Activated T-helper 1 cell treated with anti-CD3 and anti-CD28 coated beads, Interleukin-12 subunit alpha, Interleukin-12 subunit beta, Interleukin-2, Interleukin-4 antibody, amounts not matched to agents 30 ng/mL and 10 ng/mL and 1 ng/mL, durations not matched to agents 14 hours and 24 hours and 36 hours (primary cell): ENCODE measurements around the gene METRNL. TPM values are rescaled to one million over a fixed set of nuclear protein-coding genes. Genes with fewer than 3 reads are reported as not detected.
"Not testable (repeated sequence)": the region's sequence is repeated elsewhere in the genome, so short reads cannot be mapped to it uniquely, and the experiment has no call there.

ENCODE experiments used
- DNase-seq: peaks from one replicate; pipeline ENCODE4 v3.0.0; 2021; ENCODE audit warnings: low spot score
- H3K27ac Mint-ChIP-seq: one replicate; pipeline ENCODE4 v1.8.0; 2021; ENCODE audit warnings: mild to moderate bottlenecking, mixed read lengths
- H3K27me3 Mint-ChIP-seq: one replicate; pipeline ENCODE4 v1.8.0; 2022; ENCODE audit warnings: mild to moderate bottlenecking, moderate library complexity, mixed read lengths; ENCODE audit not compliant: insufficient read depth
- H3K36me3 Mint-ChIP-seq: one replicate; pipeline ENCODE4 v1.8.0; 2021; ENCODE audit warnings: low read depth, mixed read lengths
- H3K4me1 Mint-ChIP-seq: one replicate; pipeline ENCODE4 v1.8.0; 2021; ENCODE audit warnings: low read depth, mixed read lengths
- H3K4me3 Mint-ChIP-seq: one replicate; pipeline ENCODE4 v1.8.0; 2021; ENCODE audit warnings: mild to moderate bottlenecking, moderate library complexity, mixed read lengths
- H3K9me3 Mint-ChIP-seq: one replicate; pipeline ENCODE4 v1.8.0; 2021; ENCODE audit warnings: mixed read lengths
- intact Hi-C: fragments of 100-400 bp; cut with micrococcal nuclease; formaldehyde crosslinking; loops from one replicate; pipeline ENCODE4 v1.15.1; 2024
- total RNA-seq: library from RNA; stranded (reverse); gene quantifications from 2 replicates; pipeline ENCODE4 v1.2.3, GENCODE V29; 2022

The METRNL gene
- total RNA-seq, 1 donor from 2014 or later = 31.1 TPM

GRCh38 chr17:83125515-83126274, 46.3 kb downstream of the METRNL start:
- Mint-ChIP-seq H3K27me3 (peaks cover 18% of the 10 kb centered on the region), H3K4me1 (peaks cover 15% of the 10 kb centered on the region), H3K27ac (no peak overlapping the region), H3K4me3 (peak overlapping the region; percentile 5), H3K36me3 (no peaks in the 10 kb centered on the region), H3K9me3 (peaks cover 3% of the 10 kb centered on the region)
- no peak for DNase-seq
- intact Hi-C loops = no loop called here

GRCh38 chr17:83126275-83126811, 46.9 kb downstream of the METRNL start:
- intact Hi-C loops = no loop called here
- Mint-ChIP-seq H3K27me3 (peaks cover 18% of the 10 kb centered on the region), H3K36me3 (no peaks in the 10 kb centered on the region), H3K27ac (no peak overlapping the region), H3K4me3 (no peak overlapping the region), H3K4me1 (peaks cover 15% of the 10 kb centered on the region), H3K9me3 (peaks cover 3% of the 10 kb centered on the region)
- DNase-seq = no peak

GRCh38 chr17:83127431-83128160, 48.2 kb downstream of the METRNL start:
- Mint-ChIP-seq H3K27me3 (peaks cover 9% of the 10 kb centered on the region), H3K27ac (no peak overlapping the region)
- DNase-seq = no peak

GRCh38 chr17:83128306-83129240, 49.2 kb downstream of the METRNL start:
- H3K27me3 Mint-ChIP-seq = peaks cover 6% of the 10 kb centered on the region
- H3K9me3 Mint-ChIP-seq = peaks cover 3% of the 10 kb centered on the region
- H3K27ac Mint-ChIP-seq = no peak overlapping the region
- no peak overlapping the region for H3K4me3 Mint-ChIP-seq
- intact Hi-C loops = no loop called here
- H3K36me3 Mint-ChIP-seq = no peaks in the 10 kb centered on the region
- H3K4me1 Mint-ChIP-seq = peaks cover 15% of the 10 kb centered on the region
- DNase-seq = no peak

More at GRCh38 chr17:83127431-83128160, 48.2 kb downstream of the METRNL start:
- Mint-ChIP-seq H3K36me3 (no peaks in the 10 kb centered on the region), H3K4me3 (no peak overlapping the region), H3K4me1 (peaks cover 15% of the 10 kb centered on the region), H3K9me3 (peaks cover 3% of the 10 kb centered on the region)
- intact Hi-C loops = no loop called here

- Mint-ChIP-seq H3K4me3 (no peak overlapping the region), H3K36me3 (no peaks in the 10 kb centered on the region), H3K27me3 (peaks cover 5% of the 10 kb centered on the region), H3K4me1 (peaks cover 10% of the 10 kb centered on the region), H3K9me3 (no peaks in the 10 kb centered on the region), H3K27ac (no peak overlapping the region)
- no peak for DNase-seq
- intact Hi-C loops = no loop called here
These were observed 50.3 kb downstream of the METRNL start for GRCh38 chr17:83129676-83130075.

GRCh38 chr17:83131401-83132011, 52.1 kb downstream of the METRNL start:
- intact Hi-C loops = no loop called here
- Mint-ChIP-seq H3K27me3 (peaks cover 2% of the 10 kb centered on the region), H3K4me3 (no peak overlapping the region), H3K27ac (no peak overlapping the region), H3K4me1 (no peaks in the 10 kb centered on the region), H3K9me3 (no peaks in the 10 kb centered on the region), H3K36me3 (no peaks in the 10 kb centered on the region)
- no peak for DNase-seq

GRCh38 chr17:83132251-83133081, 53.1 kb downstream of the METRNL start:
- no peak for DNase-seq
- intact Hi-C loops = no loop called here
- H3K27me3 Mint-ChIP-seq = peaks cover 6% of the 10 kb centered on the region

GRCh38 chr17:83133302-83134121, 54.1 kb downstream of the METRNL start:
- Mint-ChIP-seq H3K9me3 (no peaks in the 10 kb centered on the region), H3K4me1 (no peaks in the 10 kb centered on the region), H3K27me3 (peaks cover 10% of the 10 kb centered on the region), H3K4me3 (no peak overlapping the region), H3K36me3 (no peaks in the 10 kb centered on the region), H3K27ac (no peak overlapping the region)
- intact Hi-C loops = no loop called here
- no peak for DNase-seq

More at GRCh38 chr17:83132251-83133081, 53.1 kb downstream of the METRNL start:
- no peak overlapping the region for H3K4me3 Mint-ChIP-seq
- no peaks in the 10 kb centered on the region for H3K36me3 Mint-ChIP-seq
- H3K27ac Mint-ChIP-seq = no peak overlapping the region
- H3K9me3 Mint-ChIP-seq = no peaks in the 10 kb centered on the region
- no peaks in the 10 kb centered on the region for H3K4me1 Mint-ChIP-seq

- intact Hi-C loops, H3K27me3 Mint-ChIP-seq, H3K4me1 Mint-ChIP-seq, H3K4me3 Mint-ChIP-seq, H3K36me3 Mint-ChIP-seq, H3K9me3 Mint-ChIP-seq, H3K27ac Mint-ChIP-seq, DNase-seq: not testable (repeated sequence)
These were observed 55.0 kb downstream of the METRNL start for GRCh38 chr17:83134456-83134855.

- H3K4me1 Mint-ChIP-seq = no peaks in the 10 kb centered on the region
- H3K9me3 Mint-ChIP-seq = no peaks in the 10 kb centered on the region
- no peak overlapping the region for H3K4me3 Mint-ChIP-seq
- no peak for DNase-seq
- intact Hi-C loops = no loop called here
- no peaks in the 10 kb centered on the region for H3K36me3 Mint-ChIP-seq
- H3K27ac Mint-ChIP-seq = no peak overlapping the region
- H3K27me3 Mint-ChIP-seq = peaks cover 12% of the 10 kb centered on the region
These were observed 56.3 kb downstream of the METRNL start for GRCh38 chr17:83135692-83136091.

GRCh38 chr17:83136156-83136555, 56.7 kb downstream of the METRNL start:
- Mint-ChIP-seq H3K4me1 (no peaks in the 10 kb centered on the region), H3K27ac (no peak overlapping the region), H3K4me3 (no peak overlapping the region), H3K36me3 (no peaks in the 10 kb centered on the region), H3K27me3 (peaks cover 12% of the 10 kb centered on the region), H3K9me3 (no peaks in the 10 kb centered on the region)
- no peak for DNase-seq
- intact Hi-C loops = no loop called here
